Glutamatergic neuron (in vitro differentiated cells): ENCODE results near the gene PRRC2B. TPM values are rescaled to one million over a fixed set of nuclear protein-coding genes. Genes with fewer than 3 reads are reported as not detected.
"Not testable (repeated sequence)": the region's sequence is repeated elsewhere in the genome, so short reads cannot be mapped to it uniquely, and the experiment has no call there.

Source experiments
- DNase-seq: peaks from one replicate; pipeline ENCODE4 v3.0.0; 2022
- H3K27ac Mint-ChIP-seq: one replicate; pipeline ENCODE4 v1.8.0; 2020; ENCODE audit warnings: mild to moderate bottlenecking, mixed read lengths, inconsistent platforms; ENCODE audit not compliant: unreplicated experiment
- H3K27me3 Mint-ChIP-seq: one replicate; pipeline ENCODE4 v1.8.0; 2020; ENCODE audit warnings: mild to moderate bottlenecking, moderate library complexity, mixed read lengths, inconsistent platforms; ENCODE audit not compliant: unreplicated experiment
- H3K36me3 Mint-ChIP-seq: one replicate; pipeline ENCODE4 v1.8.0; 2020; ENCODE audit warnings: mild to moderate bottlenecking, mixed read lengths, inconsistent platforms; ENCODE audit not compliant: unreplicated experiment
- H3K4me1 Mint-ChIP-seq: one replicate; pipeline ENCODE4 v1.8.0; 2020; ENCODE audit warnings: mild to moderate bottlenecking, low read depth, mixed read lengths, inconsistent platforms; ENCODE audit not compliant: unreplicated experiment
- H3K4me3 Mint-ChIP-seq: one replicate; pipeline ENCODE4 v1.8.0; 2020; ENCODE audit warnings: mild to moderate bottlenecking, mixed read lengths, inconsistent platforms; ENCODE audit not compliant: unreplicated experiment
- H3K9me3 Mint-ChIP-seq: one replicate; pipeline ENCODE4 v1.8.0; 2020; ENCODE audit warnings: mild to moderate bottlenecking, moderate library complexity, mixed read lengths, inconsistent platforms; ENCODE audit not compliant: unreplicated experiment
- total RNA-seq: library from RNA; stranded (reverse); fragmentation: NEBNext Ultra II Directional; extraction: Animal tissue kit (Norgen Biotek cat#: 25700); gene quantifications from one replicate; pipeline ENCODE4 v1.2.1, GENCODE V29; 2021; ENCODE audit not compliant: unreplicated experiment
- TF ChIP-seq, protein P1 (sequence below): fragments of 200-600 bp; sonication (generic); IDR thresholded peaks from one replicate; pipeline ENCODE4 v1.5.0; 2021; ENCODE audit not compliant: partially characterized antibody, unreplicated experiment

PRRC2B gene
- total RNA-seq, 1 donor from 2014 or later = 489 TPM

DNA sequence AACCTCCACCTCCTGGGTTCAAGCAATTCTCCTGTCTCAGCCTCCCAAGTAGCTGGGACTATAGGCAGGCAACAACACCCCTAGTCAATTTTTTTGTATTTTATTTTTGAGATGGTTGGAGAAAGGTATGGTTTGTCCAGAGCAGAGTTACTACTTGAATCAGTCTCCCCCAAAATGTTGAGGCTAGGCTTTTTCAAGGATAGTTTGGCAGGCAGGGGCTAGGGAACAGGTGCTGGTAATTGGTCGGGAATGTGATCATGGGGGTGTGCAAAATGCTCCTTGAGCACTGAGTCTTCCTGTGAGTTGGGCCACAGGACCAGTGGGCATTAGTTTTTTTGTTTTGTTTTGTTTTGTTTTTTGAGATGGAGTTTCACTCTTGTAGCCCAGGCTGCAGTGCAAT is 28.3 kb upstream of the PRRC2B start:
- Mint-ChIP-seq H3K27ac (no peak overlapping the region), H3K36me3 (no peaks in the 10 kb centered on the region), H3K4me1 (peaks cover 4% of the 10 kb centered on the region), H3K9me3 (no peaks in the 10 kb centered on the region), H3K27me3 (no peaks in the 10 kb centered on the region), H3K4me3 (no peak overlapping the region)
- TF ChIP-seq, protein P1, sequence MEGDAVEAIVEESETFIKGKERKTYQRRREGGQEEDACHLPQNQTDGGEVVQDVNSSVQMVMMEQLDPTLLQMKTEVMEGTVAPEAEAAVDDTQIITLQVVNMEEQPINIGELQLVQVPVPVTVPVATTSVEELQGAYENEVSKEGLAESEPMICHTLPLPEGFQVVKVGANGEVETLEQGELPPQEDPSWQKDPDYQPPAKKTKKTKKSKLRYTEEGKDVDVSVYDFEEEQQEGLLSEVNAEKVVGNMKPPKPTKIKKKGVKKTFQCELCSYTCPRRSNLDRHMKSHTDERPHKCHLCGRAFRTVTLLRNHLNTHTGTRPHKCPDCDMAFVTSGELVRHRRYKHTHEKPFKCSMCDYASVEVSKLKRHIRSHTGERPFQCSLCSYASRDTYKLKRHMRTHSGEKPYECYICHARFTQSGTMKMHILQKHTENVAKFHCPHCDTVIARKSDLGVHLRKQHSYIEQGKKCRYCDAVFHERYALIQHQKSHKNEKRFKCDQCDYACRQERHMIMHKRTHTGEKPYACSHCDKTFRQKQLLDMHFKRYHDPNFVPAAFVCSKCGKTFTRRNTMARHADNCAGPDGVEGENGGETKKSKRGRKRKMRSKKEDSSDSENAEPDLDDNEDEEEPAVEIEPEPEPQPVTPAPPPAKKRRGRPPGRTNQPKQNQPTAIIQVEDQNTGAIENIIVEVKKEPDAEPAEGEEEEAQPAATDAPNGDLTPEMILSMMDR = no peak
- no peak for DNase-seq

DNA sequence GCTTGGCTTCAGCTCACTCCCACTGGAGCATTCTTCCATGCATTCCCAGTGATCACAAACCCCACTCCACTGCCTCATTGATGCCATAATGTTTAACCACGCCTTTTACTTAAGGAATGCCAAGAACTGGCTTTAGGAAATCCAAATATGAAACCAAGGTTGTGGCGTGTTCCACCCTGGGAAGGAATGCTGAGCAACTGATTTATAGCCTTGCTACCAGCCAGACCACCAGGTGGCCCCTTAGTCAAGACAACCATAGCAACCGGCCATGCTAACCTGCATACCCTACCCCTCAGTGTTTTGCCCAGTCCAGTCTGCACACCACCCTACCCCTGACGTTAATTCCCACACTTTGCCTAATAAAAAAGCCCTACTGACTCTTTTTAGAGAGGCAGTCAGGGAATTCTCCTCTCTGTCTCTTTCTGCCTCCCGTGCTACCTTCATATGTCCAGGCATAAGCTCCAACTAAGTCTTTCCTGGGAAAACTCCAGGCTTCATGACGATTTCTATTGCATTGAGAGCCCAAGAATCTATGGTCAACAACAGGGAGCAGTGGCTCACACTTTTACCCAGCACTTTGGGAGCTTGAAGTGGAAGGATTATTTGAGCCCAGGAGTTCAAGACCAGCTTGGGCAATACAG is 27.0 kb upstream of the PRRC2B start:
- Mint-ChIP-seq H3K27me3 (no peaks in the 10 kb centered on the region), H3K4me1 (peaks cover 4% of the 10 kb centered on the region)

DNA sequence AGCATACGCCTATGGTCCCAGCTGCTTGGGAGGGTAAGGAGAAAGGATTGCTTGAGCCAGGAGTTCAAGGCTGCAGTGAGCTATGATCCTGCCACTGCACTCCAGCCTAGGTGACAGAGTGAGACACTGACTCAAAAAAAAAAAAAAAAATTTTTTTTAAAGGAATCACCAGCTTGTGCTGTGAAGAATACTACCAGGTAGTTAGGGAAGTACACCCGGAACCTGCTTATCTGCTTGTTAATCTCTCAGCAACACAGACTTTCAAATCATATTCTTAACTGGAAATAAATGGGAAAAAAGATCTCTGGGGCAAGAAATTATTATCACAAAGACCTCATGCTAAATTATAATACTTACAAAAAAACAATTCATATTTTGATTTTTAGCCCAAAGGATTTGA is 26.4 kb upstream of the PRRC2B start:
- Mint-ChIP-seq H3K4me3 (peak overlapping the region; percentile 6), H3K4me1 (peaks cover 7% of the 10 kb centered on the region), H3K9me3 (no peaks in the 10 kb centered on the region), H3K36me3 (no peaks in the 10 kb centered on the region), H3K27me3 (no peaks in the 10 kb centered on the region), H3K27ac (no peak overlapping the region)
- DNase-seq = no peak
- TF ChIP-seq, protein P1 = no peak

More for the DNA sequence above, 27.0 kb upstream of the PRRC2B start:
- Mint-ChIP-seq H3K27ac (no peak overlapping the region), H3K4me3 (no peak overlapping the region), H3K36me3 (no peaks in the 10 kb centered on the region), H3K9me3 (no peaks in the 10 kb centered on the region)
- peak; percentile 49 for DNase-seq
- TF ChIP-seq, protein P1 = peak; percentile 33

DNA sequence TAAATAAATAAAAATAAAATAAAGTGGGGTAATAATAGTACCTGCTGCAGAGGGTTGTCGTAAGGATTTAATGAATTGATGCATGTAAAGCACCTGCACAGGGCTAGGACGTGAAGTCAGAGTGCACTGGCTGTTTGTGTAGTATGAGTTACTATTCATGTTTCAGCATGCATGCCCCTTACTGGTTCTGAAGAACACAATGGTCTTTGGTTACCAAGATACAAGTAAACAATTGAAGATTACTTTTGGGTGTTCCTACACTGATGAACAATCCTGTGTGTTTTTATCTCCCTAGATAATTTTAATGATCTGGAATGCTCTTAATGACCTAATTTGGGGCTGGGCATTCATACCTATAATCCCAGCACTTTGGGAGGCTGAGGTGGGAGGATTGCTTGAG is 23.2 kb upstream of the PRRC2B start:
- Mint-ChIP-seq H3K36me3 (no peaks in the 10 kb centered on the region), H3K27me3 (peaks cover 7% of the 10 kb centered on the region), H3K4me3 (no peak overlapping the region)

DNA sequence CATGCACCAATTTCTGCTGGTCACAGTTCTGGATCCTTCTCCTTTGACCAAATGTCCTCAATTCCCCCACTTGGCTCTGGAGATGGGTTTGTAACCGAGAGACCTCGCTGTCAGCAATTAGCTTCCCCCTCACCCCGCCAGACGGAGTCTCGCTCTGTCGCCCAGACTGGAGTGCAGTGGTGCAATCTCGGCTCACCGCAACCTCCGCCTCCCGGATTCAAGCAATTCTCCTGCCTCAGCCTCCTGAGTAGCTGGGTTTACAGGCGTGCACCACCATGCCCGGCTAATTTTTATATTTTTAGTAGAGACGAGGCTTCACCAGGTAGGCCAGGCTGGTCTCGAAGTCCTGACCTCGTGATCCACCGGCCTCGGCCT is 21.3 kb upstream of the PRRC2B start:
- H3K27me3 Mint-ChIP-seq, H3K9me3 Mint-ChIP-seq, H3K4me1 Mint-ChIP-seq, H3K36me3 Mint-ChIP-seq, DNase-seq: not testable (repeated sequence)
- Mint-ChIP-seq H3K27ac (peak overlapping the region; percentile 97), H3K4me3 (peak overlapping the region; percentile 94)

More for the DNA sequence above, 23.2 kb upstream of the PRRC2B start:
- Mint-ChIP-seq H3K4me1 (peaks cover 11% of the 10 kb centered on the region), H3K9me3 (peaks cover 3% of the 10 kb centered on the region), H3K27ac (no peak overlapping the region)
- TF ChIP-seq, protein P1 = no peak
- DNase-seq = no peak

DNA sequence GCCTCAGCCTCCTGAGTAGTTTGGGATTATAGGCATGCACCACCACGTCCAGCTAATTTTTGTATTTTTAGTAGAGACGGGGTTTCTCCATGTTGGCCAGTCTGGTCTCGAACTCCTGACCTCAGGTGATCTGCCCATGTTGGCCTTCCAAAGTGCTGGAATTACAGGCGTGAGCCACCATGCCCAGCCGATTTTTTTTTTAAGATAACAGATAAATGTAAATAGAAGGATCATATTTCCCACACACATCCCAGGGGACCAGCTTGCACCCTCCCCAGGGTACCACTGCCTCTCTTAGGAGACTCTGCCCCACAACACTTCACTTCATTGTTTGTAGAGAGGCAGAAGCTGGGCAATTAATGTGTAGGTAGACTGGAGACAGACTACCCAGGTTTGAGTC is 19.2 kb upstream of the PRRC2B start:
- not testable (repeated sequence) for DNase-seq, H3K4me1 Mint-ChIP-seq, H3K9me3 Mint-ChIP-seq, H3K27me3 Mint-ChIP-seq, H3K27ac Mint-ChIP-seq, H3K36me3 Mint-ChIP-seq
- peak overlapping the region; percentile 94 for H3K4me3 Mint-ChIP-seq
